Activated CD4-positive, CD25-positive, alpha-beta regulatory T cell treated with anti-CD3 and anti-CD28 coated beads, Interleukin-2, amount 50 U/mL, for 72 hours (primary cell): ENCODE results near the gene EPHX1.

Experiments
- DNase-seq: peaks from one replicate; pipeline ENCODE4 v3.0.0; 2021

The EPHX1 gene

GRCh38 chr1:225844236-225845061, 34.5 kb downstream of the EPHX1 start:
- no peak for DNase-seq

GRCh38 chr1:225845097-225845496, 35.2 kb downstream of the EPHX1 start:
- DNase-seq = no peak

GRCh38 chr1:225845571-225846259, 35.8 kb downstream of the EPHX1 start:
- DNase-seq = no peak

- no peak for DNase-seq
Observed at GRCh38 chr1:225846331-225847310, 36.7 kb downstream of the EPHX1 start.

GRCh38 chr1:225847610-225848009, 37.7 kb downstream of the EPHX1 start:
- no peak for DNase-seq

GRCh38 chr1:225848030-225848955, 38.4 kb downstream of the EPHX1 start:
- no peak for DNase-seq

GRCh38 chr1:225849925-225850324, 40.0 kb downstream of the EPHX1 start:
- no peak for DNase-seq

- DNase-seq = no peak
Observed at GRCh38 chr1:225850370-225850769, 40.4 kb downstream of the EPHX1 start.

- no peak for DNase-seq
Observed at GRCh38 chr1:225851805-225852204, 41.9 kb downstream of the EPHX1 start.

GRCh38 chr1:225852413-225853124, 42.6 kb downstream of the EPHX1 start:
- no peak for DNase-seq

GRCh38 chr1:225853441-225853840, 43.5 kb downstream of the EPHX1 start:
- DNase-seq = no peak

GRCh38 chr1:225855503-225856300, 45.8 kb downstream of the EPHX1 start:
- DNase-seq = no peak

- no peak for DNase-seq
Observed at GRCh38 chr1:225857256-225857655, 47.3 kb downstream of the EPHX1 start.

- DNase-seq = no peak
Observed at GRCh38 chr1:225859151-225859550, 49.2 kb downstream of the EPHX1 start.

GRCh38 chr1:225860107-225860506, 50.2 kb downstream of the EPHX1 start:
- DNase-seq = no peak

GRCh38 chr1:225860876-225861441, 51.0 kb downstream of the EPHX1 start:
- no peak for DNase-seq

- no peak for DNase-seq
Observed at GRCh38 chr1:225861834-225862580, 52.1 kb downstream of the EPHX1 start.

GRCh38 chr1:225862581-225862950, 52.6 kb downstream of the EPHX1 start:
- DNase-seq = no peak

GRCh38 chr1:225863167-225863566, 53.2 kb downstream of the EPHX1 start:
- no peak for DNase-seq
